MM.1S (cell line): Measurements from ENCODE around the gene RALGDS.

Experiments
- DNase-seq: peaks from one replicate; pipeline ENCODE4 v3.0.0-alpha.2; 2015
- H2AFZ ChIP-seq: fragments of 300-600 bp; sonication (generic); 2 replicates; pipeline ENCODE4 v1.6.0; 2016; ENCODE audit warnings: antibody characterized with exemption, low read length
- H3F3A ChIP-seq: fragments of 300-600 bp; sonication (generic); 2 replicates; pipeline ENCODE4 v1.6.1; 2016; ENCODE audit warnings: mild to moderate bottlenecking, antibody characterized with exemption, low read length, moderate library complexity, mixed read lengths; ENCODE audit not compliant: insufficient read depth
- H3K27ac ChIP-seq: fragments of 300-600 bp; sonication (generic); 2 replicates; pipeline ENCODE4 v1.5.1; 2016; ENCODE audit warnings: mild to moderate bottlenecking, low read length
- H3K27me3 ChIP-seq: fragments of 300-600 bp; sonication (generic); replicated peaks from 2 replicates; pipeline ENCODE4 v1.6.0; 2016; ENCODE audit warnings: low read length; ENCODE audit not compliant: insufficient read depth
- H3K36me3 ChIP-seq: fragments of 300-600 bp; sonication (generic); replicated peaks from 2 replicates; pipeline ENCODE4 v1.6.1; 2016; ENCODE audit warnings: mild to moderate bottlenecking, low read length, mixed read lengths; ENCODE audit not compliant: insufficient read depth
- H3K4me1 ChIP-seq: fragments of 300-600 bp; sonication (generic); 2 replicates; pipeline ENCODE4 v1.6.1; 2016; ENCODE audit warnings: low read length, mixed read lengths
- H3K4me2 ChIP-seq: fragments of 300-600 bp; sonication (generic); 2 replicates; pipeline ENCODE4 v1.6.0; 2016; ENCODE audit warnings: low read depth, low read length
- H3K4me3 ChIP-seq: fragments of 300-600 bp; sonication (generic); 2 replicates; pipeline ENCODE4 v1.5.1; 2016; ENCODE audit warnings: low read length, mixed read lengths
- H3K79me2 ChIP-seq: fragments of 300-600 bp; sonication (generic); 2 replicates; pipeline ENCODE4 v1.6.1; 2016; ENCODE audit warnings: mixed run types, low read length, mixed read lengths
- H3K9ac ChIP-seq: fragments of 300-600 bp; sonication (generic); 2 replicates; pipeline ENCODE4 v1.6.1; 2016; ENCODE audit warnings: low read length, mixed read lengths
- H3K9me2 ChIP-seq: fragments of 300-600 bp; sonication (generic); replicated peaks from 2 replicates; pipeline ENCODE4 v1.6.1; 2016; ENCODE audit warnings: mild to moderate bottlenecking, low read length, mixed read lengths; ENCODE audit not compliant: insufficient read depth
- H3K9me3 ChIP-seq: fragments of 300-600 bp; sonication (generic); replicated peaks from 2 replicates; pipeline ENCODE4 v1.6.1; 2016; ENCODE audit warnings: mild to moderate bottlenecking, low read length, mixed read lengths; ENCODE audit not compliant: insufficient read depth
- H4K20me1 ChIP-seq: fragments of 300-600 bp; sonication (generic); 2 replicates; pipeline ENCODE4 v1.6.1; 2016; ENCODE audit warnings: mild to moderate bottlenecking, low read length, moderate library complexity, mixed read lengths; ENCODE audit not compliant: insufficient read depth
- CTCF ChIP-seq: fragments of 300-600 bp; sonication (generic); IDR thresholded peaks from 2 replicates; pipeline ENCODE4 v1.5.1; 2016; ENCODE audit warnings: antibody characterized with exemption, low read length, mixed read lengths
- EZH2 ChIP-seq: fragments of 300-600 bp; sonication (generic); optimal IDR thresholded peaks from 2 replicates; pipeline ENCODE3; 2017; ENCODE audit warnings: low read depth, mild to moderate bottlenecking, antibody characterized with exemption, low read length, mixed read lengths
- EZH2phosphoT487 ChIP-seq: fragments of 300-600 bp; sonication (generic); IDR thresholded peaks from 2 replicates; pipeline ENCODE4 v1.6.1; 2018; ENCODE audit warnings: antibody characterized with exemption, low read length

RALGDS gene

GRCh38 chr9:133131506-133131905, 10.5 kb upstream of the RALGDS start:
- Histone ChIP-seq H3K27me3 (no peaks in the 10 kb centered on the region), H3K9me2 (no peaks in the 10 kb centered on the region), H3K9ac (no peak overlapping the region), H3K9me3 (no peaks in the 10 kb centered on the region), H3K27ac (no peak overlapping the region), H3K79me2 (peaks cover 28% of the 10 kb centered on the region), H4K20me1 (no peaks in the 10 kb centered on the region), H3K4me2 (no peak overlapping the region), H3K4me1 (no peaks in the 10 kb centered on the region; the same call in none of the 2 replicates), H3K36me3 (no peaks in the 10 kb centered on the region), H3F3A (no peaks in the 10 kb centered on the region), H2AFZ (no peak overlapping the region), H3K4me3 (no peak overlapping the region)
- TF ChIP-seq EZH2phosphoT487 (no peak), CTCF (no peak)
- DNase-seq: no peak

DNA sequence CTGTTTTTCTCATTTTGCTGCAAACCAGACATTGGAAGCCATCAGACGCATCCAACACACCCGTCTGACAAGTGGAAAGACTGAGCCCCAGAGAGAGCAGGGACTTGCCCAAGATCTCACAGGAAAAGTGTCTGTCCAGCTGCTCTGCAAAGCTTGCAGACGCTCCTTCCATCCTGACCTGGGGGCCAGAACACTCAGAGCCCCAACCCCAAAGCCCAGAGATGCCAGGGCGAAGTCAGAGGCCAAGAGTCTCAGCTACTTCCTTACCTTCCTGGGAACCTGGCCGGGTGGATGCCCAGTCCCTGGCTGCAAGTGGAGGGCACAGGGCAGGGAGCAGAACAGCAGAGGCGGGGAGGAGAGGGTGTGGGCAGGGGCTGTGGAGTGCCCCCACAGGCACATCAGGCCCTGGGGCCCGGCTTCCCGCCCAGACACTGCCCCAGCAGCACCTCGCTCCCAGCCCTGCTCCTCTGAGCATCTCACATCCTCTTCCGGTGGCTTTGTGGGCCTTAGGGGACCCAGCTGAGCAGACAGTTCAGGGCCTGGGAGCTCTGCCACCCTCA, 9.7 kb upstream of the RALGDS start:
- Histone ChIP-seq H3K4me3 (no peak overlapping the region), H3K79me2 (peaks cover 28% of the 10 kb centered on the region), H3K4me1 (no peaks in the 10 kb centered on the region; the same call in none of the 2 replicates), H3K9me3 (no peaks in the 10 kb centered on the region), H3K27me3 (no peaks in the 10 kb centered on the region), H3K9ac (no peak overlapping the region), H3K27ac (no peak overlapping the region), H4K20me1 (no peaks in the 10 kb centered on the region), H2AFZ (no peak overlapping the region), H3K4me2 (no peak overlapping the region), H3K36me3 (no peaks in the 10 kb centered on the region), H3K9me2 (no peaks in the 10 kb centered on the region), H3F3A (no peaks in the 10 kb centered on the region)
- DNase-seq: no peak
- TF ChIP-seq CTCF (no peak), EZH2phosphoT487 (no peak), EZH2 (no peak)

DNA sequence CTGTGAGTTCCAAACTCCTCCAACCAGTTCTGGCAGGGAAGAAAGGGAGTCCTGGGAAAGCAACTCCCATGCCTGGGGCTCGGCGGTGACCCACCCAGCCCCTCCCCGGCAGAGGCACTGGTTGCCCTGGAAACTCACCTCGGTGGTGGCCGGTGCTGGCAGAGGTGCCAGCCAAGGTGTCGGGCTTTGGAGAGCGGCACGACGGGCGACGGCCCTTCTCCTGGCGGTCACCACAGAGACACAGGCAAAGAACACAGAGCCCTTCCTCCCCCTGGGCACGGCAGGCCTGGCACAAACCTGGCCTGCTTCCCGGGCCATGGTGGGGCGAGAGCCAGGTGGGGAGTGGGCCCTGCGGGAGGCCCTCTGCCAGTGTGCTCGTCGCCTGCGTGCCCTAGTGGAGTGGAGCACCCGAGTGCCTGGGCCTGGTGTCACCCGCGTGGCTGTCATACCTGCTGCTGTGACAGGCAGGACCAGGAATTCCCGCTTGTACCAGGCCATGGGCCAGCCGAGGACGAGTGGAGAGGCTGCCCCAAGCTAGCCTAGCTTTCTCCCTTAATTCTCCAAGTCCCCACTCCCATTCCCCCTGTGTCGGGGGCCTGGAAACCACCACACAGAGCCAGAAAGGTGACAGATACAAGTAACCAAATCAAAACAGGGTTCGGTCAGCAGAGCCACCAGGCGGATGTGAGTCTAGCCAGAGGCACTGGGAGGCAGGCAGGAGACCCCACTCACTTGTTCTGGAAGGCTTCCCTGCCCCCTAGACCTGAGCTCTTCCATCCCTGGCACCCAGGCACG, 8.2 kb upstream of the RALGDS start:
- Histone ChIP-seq H3K4me1 (no peaks in the 10 kb centered on the region; the same call in none of the 2 replicates), H3K9me3 (no peaks in the 10 kb centered on the region), H3K4me2 (no peak overlapping the region), H3K27ac (no peak overlapping the region), H3K4me3 (no peak overlapping the region), H3K9me2 (no peaks in the 10 kb centered on the region), H3K36me3 (no peaks in the 10 kb centered on the region), H4K20me1 (no peaks in the 10 kb centered on the region), H2AFZ (no peak overlapping the region), H3K27me3 (no peaks in the 10 kb centered on the region), H3K79me2 (peaks cover 17% of the 10 kb centered on the region), H3F3A (no peaks in the 10 kb centered on the region), H3K9ac (no peak overlapping the region)
- no peak for TF ChIP-seq EZH2
- no peak for DNase-seq

- Histone ChIP-seq H3K27ac (no peak overlapping the region), H3K4me2 (no peak overlapping the region), H3K27me3 (no peaks in the 10 kb centered on the region), H3K9me2 (no peaks in the 10 kb centered on the region), H3F3A (no peaks in the 10 kb centered on the region), H3K4me3 (no peak overlapping the region), H3K9me3 (no peaks in the 10 kb centered on the region), H4K20me1 (no peaks in the 10 kb centered on the region), H3K4me1 (no peaks in the 10 kb centered on the region), H3K79me2 (peaks cover 9% of the 10 kb centered on the region), H3K9ac (no peak overlapping the region), H2AFZ (no peak overlapping the region), H3K36me3 (no peaks in the 10 kb centered on the region)
- DNase-seq: no peak
- no peak for TF ChIP-seq EZH2
- no peak for TF ChIP-seq EZH2phosphoT487
- no peak for TF ChIP-seq CTCF
Measured at GRCh38 chr9:133128152-133128551, 7.1 kb upstream of the RALGDS start.
